ENCODE measurements around the gene HYAL3.

DNA sequence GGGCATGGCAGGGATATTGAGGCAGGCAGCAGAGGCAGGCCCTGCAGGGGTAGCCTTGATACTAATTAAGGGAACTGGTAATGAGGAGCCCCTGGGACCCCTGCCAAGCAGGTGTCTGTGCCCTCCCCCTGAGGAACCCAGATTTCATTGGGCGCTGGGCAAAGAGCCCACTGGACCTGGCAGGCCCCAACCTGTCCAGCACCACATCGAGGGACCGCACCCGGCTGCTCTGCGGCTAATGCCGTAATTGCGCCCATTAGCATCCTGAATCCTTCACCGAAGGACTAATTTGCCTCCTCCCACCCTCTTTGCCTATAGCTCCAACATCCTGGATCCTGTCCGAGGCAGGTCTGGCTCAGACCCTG, 44.0 kb downstream of the HYAL3 start:
- TF ChIP-seq EZH2 (IDR thresholded peaks at IDR 0.05; ENCODE audit: borderline replicate concordance, low read depth, low read length, severe bottlenecking): no peak
- TF ChIP-seq CTCF (IDR thresholded peaks at IDR 0.05; ENCODE audit: borderline replicate concordance, extremely low read depth, low read length, poor library complexity, severe bottlenecking): no peak

All from DND-41 (cell line).